Stimulated activated CD4-positive, alpha-beta T cell treated with anti-CD3 and anti-CD28 coated beads, TNF-alpha, amount 100 ng/mL, for 48 hours (primary cell): ENCODE results near the gene GUCY1B1.

Experiments
- DNase-seq, 3 donors: peaks; one replicate each; pipeline ENCODE4 v3.0.0-alpha.2; 2020; ENCODE audit warnings: low read depth in 3 of 3

Gene GUCY1B1

DNA sequence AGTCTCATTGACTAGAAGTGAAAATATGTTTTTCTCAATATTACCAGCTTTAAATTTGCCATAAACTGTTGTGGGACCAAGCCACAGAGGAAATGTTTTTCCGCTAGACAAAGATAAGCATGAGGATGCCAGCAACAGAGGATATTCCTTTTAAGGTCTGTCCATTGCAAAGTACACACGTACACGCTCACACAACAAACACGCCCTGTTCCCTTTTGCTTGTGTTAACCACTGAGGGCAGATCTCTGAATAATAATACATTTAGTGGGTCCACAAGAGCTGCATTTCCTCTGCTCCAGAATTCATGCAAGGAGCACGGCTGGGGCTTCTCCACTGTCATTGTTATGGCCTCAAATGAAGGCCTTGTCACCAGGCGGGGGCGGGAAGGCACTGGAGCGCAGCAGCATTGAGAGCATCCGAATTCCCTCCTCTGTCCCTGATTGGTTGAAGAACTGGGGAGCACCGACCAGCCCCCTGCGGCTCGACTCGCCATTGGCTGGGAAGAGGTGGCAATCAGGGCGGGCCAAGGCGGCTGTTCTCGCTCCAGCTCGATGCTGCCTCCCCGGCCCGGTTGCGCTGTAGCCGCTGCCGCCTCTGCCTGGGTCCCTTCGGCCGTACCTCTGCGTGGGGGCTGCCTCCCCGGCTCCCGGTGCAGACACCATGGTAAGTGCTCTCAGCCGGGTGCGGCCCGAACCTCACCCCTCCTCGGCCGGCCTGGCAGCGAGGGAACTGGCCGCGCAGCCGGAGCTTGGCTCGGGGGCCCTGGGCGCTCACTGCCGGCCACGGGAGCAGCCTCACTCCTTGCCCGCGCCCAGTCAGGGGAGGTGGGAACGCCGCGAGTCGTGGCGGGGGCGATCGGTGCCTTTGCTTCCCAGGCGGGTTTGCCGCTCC, at the start of gene GUCY1B1:
GUCY1B1 (plus strand) TSS at position 541 of the 891 bp plus-strand sequence; CDS start at position 661, 120 bp downstream.
- peak; percentile 36 to 71 (median 51) for DNase-seq

DNA sequence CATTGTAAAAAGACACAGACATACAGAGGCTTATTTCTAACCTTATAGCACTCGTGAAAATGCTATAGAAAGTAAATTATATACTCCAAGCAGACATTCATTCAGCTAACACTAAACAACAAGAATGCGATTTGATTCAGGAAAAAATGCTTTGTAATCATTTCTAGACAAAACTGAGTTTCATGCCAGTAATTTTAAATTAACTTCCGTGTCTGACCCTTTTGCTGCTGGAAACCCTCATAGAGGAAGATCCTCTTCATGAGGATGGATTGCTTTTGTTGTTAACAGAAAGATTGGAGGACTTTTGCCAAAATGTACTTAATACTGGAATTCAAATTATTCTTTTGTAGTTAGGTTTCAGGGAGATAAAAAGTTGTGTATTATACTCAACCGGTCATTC, 48.9 kb upstream of the GUCY1B1 start:
- no peak for DNase-seq

DNA sequence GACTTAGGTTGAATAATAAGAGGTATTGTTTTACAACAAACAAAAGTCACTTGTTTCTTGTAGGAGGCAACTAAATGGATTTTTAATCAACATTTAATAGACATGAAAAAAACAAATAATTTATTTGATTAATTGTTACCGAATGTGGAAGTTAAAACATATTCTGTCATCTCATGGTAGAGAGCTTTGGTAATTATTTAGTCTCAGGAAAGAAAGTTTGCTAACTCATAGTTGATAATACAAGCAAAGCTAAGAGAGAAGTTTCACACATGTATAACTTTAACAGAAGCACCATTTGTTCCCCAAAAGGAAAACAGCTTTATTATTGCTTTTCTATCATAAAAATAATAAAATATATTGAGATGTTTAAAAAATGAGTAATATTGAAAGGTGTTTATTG, 47.3 kb upstream of the GUCY1B1 start:
- DNase-seq, result no peak

DNA sequence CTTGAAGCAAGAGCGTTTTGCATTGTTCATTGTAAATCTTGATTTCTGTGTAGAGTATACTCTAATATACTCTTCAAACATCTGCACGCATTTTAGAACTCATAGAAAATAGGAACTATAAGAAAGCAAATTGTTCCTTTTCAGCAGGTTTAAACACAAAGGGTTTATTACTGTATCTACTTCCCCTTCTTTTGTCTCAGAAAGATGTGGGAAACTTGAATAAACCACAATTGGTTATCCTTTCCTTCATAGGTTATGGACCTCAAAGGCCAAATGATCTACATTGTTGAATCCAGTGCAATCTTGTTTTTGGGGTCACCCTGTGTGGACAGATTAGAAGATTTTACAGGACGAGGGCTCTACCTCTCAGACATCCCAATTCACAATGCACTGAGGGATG, 46.0 kb upstream of the GUCY1B1 start:
- DNase-seq, result no peak

DNA sequence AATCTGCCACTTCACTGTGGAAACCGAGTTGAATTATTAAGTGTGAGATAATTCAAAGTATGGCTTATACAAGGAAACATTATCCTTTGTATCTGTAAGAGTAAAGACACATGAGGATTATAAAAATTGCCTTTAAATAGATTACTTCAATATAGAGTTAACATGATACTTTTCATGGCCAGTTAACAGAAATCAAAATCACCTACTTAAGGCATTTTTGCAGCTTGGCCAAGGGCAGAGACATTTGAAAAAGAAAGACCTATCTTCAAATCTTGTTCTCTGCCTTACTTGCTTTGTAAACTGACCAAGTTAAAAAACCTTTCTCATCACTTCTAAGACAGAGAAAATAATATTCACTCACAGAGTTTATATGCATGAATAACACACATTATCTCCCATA, 44.9 kb upstream of the GUCY1B1 start:
- DNase-seq, result no peak

DNA sequence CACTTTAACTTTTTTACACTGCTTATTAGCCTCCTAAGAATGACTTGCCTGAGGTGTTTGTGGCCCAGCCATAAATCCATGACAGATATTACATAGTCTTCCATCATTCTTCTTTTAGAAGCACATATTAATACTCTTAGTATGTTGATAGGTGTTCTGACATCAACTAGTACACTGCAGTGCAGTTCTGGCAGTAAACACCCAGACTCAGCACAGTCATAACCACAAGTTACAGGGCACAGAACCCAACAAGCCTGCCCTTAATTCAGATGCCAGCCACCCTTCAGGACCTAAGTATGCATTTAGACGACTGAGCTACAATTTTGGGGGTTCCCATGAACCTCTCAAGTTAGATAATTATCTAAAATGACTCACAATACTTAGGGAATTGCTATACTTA, 36.5 kb upstream of the GUCY1B1 start:
- DNase-seq, result no peak

DNA sequence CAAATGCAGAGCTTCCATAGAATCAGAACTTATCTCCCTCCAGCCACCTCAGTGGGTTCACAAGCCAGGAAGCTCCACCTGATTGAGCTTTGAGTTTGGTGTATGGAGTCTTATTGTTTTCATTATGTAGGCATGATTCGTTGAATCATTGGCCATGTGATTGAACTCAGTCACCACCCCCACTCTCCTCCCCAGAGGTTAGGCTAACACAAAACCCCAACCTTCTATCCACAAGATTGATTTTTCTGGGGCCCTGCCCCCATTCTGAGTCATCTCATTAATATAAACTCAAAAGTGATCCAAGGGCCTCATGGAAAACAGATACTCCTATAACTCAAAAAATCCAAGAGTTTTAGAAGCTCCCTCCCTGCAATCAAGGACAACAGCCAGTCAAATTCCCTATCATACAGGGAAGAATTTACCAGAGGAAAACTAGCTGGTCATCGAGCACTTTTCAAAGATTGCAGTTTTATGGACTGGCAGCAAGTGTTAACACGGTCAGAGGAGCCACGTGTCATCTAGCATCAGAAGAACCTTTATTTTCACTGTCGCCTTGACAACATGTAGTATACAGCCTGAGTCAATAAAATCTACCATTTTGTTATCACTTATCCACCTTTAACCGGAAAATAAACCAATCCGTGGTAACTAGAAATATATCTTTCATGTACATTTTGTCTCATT, 35.9 kb upstream of the GUCY1B1 start:
- DNase-seq, result no peak

DNA sequence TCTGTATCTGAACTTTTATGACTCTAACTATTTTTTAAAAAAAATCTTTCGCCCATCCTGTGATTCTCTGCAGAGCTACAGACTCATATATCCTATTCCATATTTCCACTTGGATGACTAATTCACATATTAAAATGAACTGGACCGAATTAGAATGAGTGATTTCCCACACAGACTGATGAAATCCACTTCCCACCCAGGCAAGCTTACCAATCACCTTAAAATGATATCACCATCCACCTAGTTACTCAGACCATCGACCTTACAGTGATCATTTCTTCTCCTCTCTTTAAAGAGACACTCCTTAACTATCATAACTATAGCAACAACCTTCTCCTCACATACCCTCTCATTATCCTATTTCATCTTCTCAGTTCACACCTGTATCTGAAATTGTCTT, 34.1 kb upstream of the GUCY1B1 start:
- DNase-seq, result no peak

DNA sequence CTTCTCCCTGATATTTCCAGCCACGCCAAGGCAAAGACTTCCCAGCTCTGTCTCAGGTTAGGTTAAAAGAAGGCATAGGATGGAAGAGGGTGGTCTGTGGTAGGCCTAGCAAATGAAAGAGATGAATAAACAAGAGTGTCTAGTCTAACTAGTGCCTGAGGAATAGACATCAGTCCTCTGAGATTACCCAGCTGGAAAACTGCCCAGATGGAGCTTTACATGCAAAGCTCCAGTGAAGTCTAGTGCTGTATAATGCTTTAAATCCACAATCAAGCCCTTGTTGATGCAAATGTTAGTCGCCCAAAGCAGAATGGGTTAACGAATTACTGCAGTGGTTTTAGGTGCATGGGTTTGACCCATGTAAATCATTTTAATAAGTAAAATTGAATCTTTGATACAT, 24.8 kb upstream of the GUCY1B1 start:
- DNase-seq, result no peak

DNA sequence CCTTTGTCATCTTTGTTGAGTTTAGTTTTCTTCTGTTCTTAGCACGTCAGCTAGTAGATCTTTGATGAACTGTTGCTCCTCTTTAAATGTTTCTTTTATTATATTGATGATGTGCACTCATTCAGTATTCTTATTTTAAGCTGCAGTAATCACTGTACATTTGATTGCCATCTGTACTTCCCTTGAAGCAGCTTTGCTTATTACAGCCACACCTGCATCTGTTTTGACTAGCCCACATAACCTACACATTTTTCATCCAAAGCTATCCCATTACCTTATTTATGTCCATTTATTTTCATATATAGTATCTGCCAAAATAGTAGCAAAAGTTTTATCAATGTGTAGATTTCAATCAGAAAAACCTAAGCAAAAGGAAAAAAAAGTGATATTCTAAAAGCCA, 23.9 kb upstream of the GUCY1B1 start:
- no peak for DNase-seq

DNA sequence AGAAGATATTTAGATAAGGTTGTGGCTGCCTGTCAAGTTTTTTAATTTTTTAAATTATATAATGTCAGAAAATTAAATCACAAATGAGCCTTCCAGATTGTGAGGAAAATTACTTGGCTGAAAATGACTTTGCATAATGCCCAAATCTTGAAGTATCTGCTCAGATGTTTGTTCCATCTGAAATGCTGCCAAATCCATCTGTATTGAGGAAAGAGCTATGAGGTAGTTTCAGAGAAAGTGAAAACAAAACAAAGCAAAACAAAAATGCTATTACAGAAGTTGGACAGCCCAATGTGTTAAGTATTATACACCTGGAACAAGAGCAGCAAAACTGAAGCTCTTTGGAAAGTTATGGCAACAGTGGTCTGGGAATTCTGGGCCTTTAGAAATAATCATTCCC, 23.3 kb upstream of the GUCY1B1 start:
- DNase-seq, result no peak

DNA sequence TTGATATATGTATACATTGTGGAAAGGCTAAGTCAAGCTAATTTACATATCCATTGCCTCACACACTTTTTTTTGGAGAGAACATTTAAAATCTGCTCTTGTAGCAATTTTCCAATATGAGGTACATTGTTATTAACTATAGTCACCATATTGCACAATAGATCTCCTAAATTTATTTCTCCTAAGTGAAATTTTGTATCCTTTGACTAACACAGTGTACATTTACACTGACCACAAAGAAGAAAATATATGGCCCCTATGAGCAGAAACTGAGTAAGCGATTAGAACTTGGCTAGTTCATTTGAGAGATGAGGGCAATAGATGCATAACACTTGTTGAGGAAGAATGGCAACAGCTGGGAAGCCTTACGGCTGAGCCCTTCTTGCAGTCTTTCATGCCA, 20.3 kb upstream of the GUCY1B1 start:
- DNase-seq, result no peak

DNA sequence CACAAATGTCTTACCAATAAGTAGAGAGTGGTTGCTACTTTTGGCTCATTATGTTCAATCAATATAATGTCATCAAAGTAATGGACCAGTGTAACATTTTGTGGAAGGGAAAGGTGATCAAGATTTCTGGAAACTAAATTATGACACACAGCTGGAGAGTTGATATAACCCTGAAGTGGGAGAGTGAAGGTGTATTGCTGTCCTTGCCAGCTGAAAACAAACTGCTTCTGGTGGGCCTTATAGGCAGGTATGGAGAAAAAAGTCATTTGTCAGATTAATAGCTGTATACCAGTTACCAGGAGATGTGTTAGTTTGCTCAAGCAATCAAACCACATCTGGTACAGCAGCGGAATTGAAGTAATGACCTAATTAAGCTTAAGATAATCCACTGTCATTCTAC, 17.3 kb upstream of the GUCY1B1 start:
- DNase-seq, result no peak

DNA sequence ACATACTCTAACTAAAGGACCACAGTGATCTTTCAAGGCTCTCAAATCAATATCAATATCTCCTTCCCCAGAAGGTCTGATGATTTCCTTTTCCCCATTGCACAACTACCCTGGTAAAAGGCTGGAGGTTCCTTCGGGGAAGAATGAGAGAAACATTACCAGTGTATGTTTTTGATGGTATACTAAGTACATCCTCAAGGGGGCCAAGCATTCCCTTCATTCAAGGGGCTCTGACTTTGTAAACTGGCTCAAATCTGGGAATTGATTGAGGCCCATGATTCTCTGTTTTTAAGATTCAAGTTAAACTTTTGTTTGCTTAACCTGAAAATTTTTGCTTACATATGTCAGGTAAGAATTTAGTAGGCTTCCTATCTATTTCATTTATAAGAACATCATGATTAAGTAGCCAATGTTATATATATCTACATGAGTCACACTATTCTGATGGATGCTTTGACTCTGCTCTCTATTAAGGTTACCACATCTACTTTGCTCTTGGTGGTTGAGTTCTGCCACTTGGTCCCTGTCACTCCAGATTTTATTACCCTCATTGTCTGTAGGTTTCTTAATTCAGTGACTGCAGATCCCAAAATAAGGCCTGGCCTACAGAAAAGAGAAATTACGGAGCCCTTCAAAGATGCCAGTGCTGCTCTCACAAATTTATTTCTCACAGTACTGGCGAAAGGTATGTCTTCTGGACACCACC, 16.4 kb upstream of the GUCY1B1 start:
- no peak for DNase-seq

DNA sequence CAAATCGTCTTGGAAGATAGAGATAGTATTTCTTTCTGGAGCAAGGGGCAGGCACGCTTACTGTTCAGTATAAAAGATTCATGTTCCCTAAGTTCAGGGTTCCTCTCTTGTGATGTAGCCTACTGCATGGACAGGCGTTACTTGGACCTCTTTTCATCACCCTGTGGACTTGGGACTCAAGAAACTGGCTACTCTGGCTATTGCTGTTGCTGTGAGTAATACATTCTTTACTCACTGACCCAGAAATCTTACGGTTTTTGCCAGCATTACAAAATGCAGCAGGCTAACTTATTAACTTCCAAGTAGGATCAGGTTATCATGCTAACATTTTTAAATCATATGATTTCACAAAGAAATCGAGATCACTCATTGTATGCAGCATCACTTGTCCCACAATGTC, 12.8 kb upstream of the GUCY1B1 start:
- DNase-seq, result no peak

DNA sequence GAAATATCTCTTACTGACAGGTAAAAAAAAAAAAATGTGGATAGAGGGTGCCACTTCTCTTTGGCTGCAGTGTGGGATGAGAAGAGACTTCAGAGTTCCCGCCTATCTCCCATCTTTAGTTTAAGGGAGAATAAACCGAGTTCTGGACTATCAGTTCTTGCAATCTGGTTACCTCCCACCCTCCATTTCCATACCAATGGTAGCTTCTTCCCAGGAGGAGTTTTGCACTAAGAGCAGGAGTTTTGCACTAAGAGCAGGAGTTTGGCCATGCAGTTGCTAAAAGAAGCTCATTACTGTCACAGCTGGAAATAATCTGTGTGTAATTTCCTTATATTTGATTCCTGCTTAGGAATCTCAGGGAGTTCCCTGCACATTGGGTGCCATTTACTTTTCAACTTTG, 10.8 kb upstream of the GUCY1B1 start:
- no peak for DNase-seq

DNA sequence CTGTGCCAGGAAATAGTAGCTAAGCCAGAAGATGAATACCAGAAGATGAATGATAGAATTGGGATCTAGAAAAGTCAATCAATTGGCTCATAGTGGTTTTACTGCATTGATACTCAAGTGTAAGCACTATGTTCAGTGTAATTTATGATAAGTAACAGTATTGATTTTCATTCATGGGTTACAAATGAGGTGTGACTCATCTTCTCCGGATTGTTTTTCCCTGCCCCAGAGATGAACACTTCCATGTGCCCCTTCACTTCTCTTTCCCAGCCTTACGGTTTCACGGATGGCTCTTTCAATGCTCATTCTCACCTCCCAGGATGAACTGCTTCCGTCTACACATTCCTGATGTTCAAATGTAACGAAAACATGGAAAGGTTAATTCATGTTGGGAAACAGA, 9.8 kb upstream of the GUCY1B1 start:
- DNase-seq, result no peak

DNA sequence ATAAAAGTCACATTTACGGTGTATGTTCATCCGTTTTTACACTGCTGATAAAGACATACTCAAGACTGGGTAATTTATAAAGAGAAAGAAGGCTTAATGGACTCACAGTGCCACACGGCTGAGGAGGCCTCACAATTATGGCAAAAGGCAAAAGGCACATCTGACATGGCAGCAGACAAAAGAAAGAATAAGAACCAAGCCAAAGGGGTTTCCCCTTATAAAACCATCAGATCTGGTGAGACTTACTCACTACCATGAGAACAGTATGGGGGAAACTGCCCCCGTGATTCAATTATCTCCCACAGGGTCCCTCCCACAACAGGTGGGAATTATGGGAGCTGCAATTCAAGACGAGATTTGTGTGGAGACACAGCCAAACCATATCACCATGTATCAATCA, 7.3 kb upstream of the GUCY1B1 start:
- no peak for DNase-seq

DNA sequence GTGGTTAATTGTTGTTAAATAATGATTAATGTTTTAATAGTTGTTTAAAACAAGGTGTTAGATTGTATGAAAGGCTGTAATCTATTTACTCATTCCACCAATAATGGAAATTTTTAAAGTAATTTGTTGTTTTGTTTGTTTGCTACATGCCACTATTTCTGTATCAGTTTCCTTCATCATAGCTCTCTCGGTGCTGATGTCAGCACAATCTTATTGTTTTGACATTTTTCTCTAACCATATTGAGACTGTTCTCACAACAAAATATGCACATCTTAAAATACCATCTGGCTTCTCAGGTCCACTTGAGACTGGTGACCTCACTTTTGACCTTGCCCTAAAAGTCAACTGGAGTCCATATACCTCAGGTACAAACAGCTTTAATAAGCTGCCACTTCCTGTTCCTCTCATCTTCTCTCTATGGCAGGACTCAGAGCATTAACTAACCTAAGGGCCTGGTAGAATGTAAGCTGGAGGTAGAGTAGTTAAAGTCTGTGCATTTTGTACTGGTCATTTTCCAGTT, 1.0 kb upstream of the GUCY1B1 start:
- DNase-seq, result no peak

DNA sequence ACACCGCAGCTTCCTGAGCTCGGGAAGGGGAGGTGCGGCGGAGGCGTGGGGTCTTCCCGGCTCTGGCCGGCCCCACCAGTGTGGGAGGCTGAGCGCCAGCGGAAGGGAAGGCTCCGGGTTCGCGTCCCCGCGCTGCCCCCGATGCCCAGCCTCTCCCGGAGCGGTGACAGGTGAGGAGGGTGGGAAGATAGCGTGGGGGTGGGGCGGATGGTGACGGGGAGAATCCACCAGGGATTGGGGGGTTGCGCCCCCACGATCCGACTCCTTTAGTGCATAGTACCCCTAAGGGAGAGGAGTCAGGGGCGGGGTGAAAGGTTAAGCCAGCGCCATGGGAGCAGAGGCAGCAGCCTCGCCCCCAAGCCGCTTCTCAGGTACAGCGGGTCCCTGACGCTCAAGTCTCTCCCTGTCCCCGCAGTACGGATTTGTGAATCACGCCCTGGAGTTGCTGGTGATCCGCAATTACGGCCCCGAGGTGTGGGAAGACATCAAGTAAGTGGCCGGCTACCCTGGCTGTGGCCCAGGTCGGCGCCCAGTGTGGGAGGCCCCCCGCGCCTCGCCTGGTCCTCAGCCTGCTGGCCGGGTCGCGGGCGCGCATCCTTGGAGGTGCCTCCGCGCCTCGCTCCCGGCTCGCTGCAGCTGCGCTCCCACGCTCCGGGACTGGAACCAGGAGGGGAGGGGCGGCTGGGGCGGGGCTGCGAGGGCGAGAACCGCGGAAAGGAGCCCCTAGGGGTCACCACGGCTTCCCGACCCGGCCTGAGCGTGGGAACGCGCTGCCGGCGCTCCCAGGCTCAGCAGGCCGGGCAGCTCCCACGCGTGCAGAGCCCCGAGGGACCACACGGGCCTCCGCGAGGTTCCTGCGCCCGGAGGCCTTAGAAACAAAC, 791 bp downstream of the GUCY1B1 start:
- no peak for DNase-seq

DNA sequence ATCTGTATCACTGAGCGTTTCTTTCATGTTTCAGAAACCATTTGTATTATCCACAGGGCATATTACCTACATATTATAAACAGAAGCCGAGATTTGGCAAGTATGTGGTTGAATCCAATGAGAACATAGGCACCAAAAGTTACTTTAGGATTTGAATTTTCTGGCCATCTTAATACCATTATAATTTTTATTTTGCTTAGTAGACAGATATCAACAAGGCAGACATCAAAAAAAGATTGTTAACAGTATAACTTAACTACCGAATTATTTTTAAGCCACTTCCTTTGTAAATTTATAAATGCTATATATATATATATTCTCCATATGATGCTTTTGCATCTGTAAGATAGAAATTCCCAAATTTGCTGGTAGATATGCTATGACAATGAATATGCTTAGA, 2.2 kb downstream of the GUCY1B1 start:
- no peak for DNase-seq
